ENCODE data around the gene SP3. TPM values are rescaled to one million over a fixed set of nuclear protein-coding genes. Genes with fewer than 3 reads are reported as not detected.

Gene SP3
- total and polyA plus RNA-seq, 2 donors (not counting 1 experiment from before 2014, with no cell fraction given), result 64.1 to 124 TPM

DNA sequence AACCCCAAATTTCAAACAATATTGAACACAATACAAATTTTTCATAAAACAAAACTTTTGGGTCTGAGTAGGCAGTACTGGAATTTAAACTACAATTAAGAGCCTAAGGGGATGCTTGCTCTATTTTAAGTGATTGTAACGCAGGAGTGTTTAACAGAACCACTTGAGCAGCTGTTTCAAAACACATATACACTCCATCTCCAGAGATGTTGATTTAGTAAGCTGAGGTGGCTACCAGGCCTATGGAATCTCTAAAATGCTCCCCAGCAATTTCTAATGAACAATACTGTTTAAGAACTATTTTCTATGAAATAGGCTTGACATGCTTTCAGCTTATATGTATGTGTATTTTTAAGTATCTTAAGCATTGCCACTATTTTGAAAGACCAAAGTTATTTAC lies 58.5 kb downstream of the SP3 start:
- no peak overlapping the region for H3K4me2 ChIP-seq (ENCODE audit: extremely low read depth, insufficient read depth, low read length)
- H3K27me3 ChIP-seq (ENCODE audit: control insufficient read depth, insufficient read depth, low read length), result no peaks in the 10 kb centered on the region
- no peak overlapping the region for H3K27ac ChIP-seq (ENCODE audit: insufficient read depth, low read length)
- no peak overlapping the region for H2AFZ ChIP-seq (ENCODE audit: low read length)
- no peaks in the 10 kb centered on the region for H3K9me3 ChIP-seq (ENCODE audit: control insufficient read depth, insufficient read depth, low read depth, low read length)
- H4K20me1 ChIP-seq (ENCODE audit: control insufficient read depth, extremely low read depth, insufficient read depth, low read length), result no peaks in the 10 kb centered on the region
- no peak overlapping the region for H3K9ac ChIP-seq (ENCODE audit: insufficient read depth, low read length)
- no peaks in the 10 kb centered on the region for H3K79me2 ChIP-seq (ENCODE audit: control insufficient read depth, insufficient read depth, low read length)
- DNase-seq (ENCODE audit: low read depth in 2 of 2), result no peak
- H3K4me3 ChIP-seq (replicated peaks in 1 of 4; ENCODE audit: control extremely low read depth in 1 of 4, insufficient read depth in 1 of 4, low read depth in 3 of 4, low read length in 4 of 4), result no peak overlapping the region
- H3K4me1 ChIP-seq (ENCODE audit: control insufficient read depth, extremely low read depth, insufficient read depth, low read length), result no peaks in the 10 kb centered on the region
- peaks cover 2% of the 10 kb centered on the region for H3K36me3 ChIP-seq (ENCODE audit: control insufficient read depth, insufficient read depth, low read length)
- TF ChIP-seq, protein P1, sequence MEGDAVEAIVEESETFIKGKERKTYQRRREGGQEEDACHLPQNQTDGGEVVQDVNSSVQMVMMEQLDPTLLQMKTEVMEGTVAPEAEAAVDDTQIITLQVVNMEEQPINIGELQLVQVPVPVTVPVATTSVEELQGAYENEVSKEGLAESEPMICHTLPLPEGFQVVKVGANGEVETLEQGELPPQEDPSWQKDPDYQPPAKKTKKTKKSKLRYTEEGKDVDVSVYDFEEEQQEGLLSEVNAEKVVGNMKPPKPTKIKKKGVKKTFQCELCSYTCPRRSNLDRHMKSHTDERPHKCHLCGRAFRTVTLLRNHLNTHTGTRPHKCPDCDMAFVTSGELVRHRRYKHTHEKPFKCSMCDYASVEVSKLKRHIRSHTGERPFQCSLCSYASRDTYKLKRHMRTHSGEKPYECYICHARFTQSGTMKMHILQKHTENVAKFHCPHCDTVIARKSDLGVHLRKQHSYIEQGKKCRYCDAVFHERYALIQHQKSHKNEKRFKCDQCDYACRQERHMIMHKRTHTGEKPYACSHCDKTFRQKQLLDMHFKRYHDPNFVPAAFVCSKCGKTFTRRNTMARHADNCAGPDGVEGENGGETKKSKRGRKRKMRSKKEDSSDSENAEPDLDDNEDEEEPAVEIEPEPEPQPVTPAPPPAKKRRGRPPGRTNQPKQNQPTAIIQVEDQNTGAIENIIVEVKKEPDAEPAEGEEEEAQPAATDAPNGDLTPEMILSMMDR (conservative IDR thresholded peaks at IDR 0.05 in 1 of 2, IDR thresholded peaks at IDR 0.05 in 1 of 2; ENCODE audit: low read depth in 1 of 2, low read length in 2 of 2), result no peak
- no peak for TF ChIP-seq EZH2 (IDR thresholded peaks at IDR 0.05; ENCODE audit: low read length, missing control alignments)

DNA sequence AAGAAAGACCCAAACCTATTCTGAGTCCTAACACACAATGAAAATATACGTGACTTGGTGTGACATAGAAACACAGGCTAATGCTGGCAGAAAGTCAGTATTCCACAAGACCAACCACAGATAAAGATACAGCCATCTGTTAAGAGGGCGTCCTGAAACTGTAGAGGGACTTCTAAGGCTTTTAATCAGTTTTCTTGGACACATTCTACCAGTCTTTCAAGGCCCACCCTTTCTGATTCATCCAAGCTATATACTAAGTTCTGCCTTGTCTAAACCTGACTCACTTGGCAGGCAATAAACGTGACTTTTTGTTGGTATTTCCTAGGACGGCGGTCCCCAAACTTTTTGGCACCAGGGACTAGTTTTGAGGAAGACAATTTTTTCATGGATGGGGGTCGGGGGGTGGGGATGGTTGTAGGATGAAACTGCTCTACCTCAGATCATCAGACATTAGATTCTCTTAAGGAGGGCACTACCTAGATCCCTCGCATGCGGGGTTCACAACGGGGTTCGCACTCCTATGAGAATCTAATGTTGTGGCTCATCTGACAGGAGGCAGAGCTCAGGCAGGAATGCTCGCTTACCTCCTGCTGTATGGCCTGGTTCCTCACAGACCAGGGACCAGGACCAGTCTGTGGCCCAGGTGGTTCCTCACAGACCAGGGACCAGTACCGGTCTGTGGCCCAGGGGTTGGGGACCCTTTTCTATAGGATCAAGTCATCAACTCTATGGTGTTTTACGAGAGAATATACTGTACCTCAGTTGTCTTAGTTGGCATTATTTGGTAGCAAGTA lies 61.4 kb downstream of the SP3 start:
- no peak for TF ChIP-seq EZH2 (IDR thresholded peaks at IDR 0.05; ENCODE audit: low read length, missing control alignments)
- TF ChIP-seq, protein P1 (conservative IDR thresholded peaks at IDR 0.05 in 1 of 2, IDR thresholded peaks at IDR 0.05 in 1 of 2; ENCODE audit: low read depth in 1 of 2, low read length in 2 of 2), result no peak
- no peak overlapping the region for H3K4me2 ChIP-seq (ENCODE audit: extremely low read depth, insufficient read depth, low read length)
- H3K9me3 ChIP-seq (ENCODE audit: control insufficient read depth, insufficient read depth, low read depth, low read length), result no peaks in the 10 kb centered on the region
- peaks cover 2% of the 10 kb centered on the region for H3K36me3 ChIP-seq (ENCODE audit: control insufficient read depth, insufficient read depth, low read length)
- peak; percentile 49 to 67 for DNase-seq (ENCODE audit: low read depth in 2 of 2)
- H3K4me3 ChIP-seq (replicated peaks in 1 of 4; ENCODE audit: control extremely low read depth in 1 of 4, insufficient read depth in 1 of 4, low read depth in 3 of 4, low read length in 4 of 4), result no peak overlapping the region
- H3K27me3 ChIP-seq (ENCODE audit: control insufficient read depth, insufficient read depth, low read length), result no peaks in the 10 kb centered on the region
- no peak overlapping the region for H3K9ac ChIP-seq (ENCODE audit: insufficient read depth, low read length)
- H3K4me1 ChIP-seq (ENCODE audit: control insufficient read depth, extremely low read depth, insufficient read depth, low read length), result no peaks in the 10 kb centered on the region
- H4K20me1 ChIP-seq (ENCODE audit: control insufficient read depth, extremely low read depth, insufficient read depth, low read length), result no peaks in the 10 kb centered on the region
- no peaks in the 10 kb centered on the region for H3K79me2 ChIP-seq (ENCODE audit: control insufficient read depth, insufficient read depth, low read length)
- no peak overlapping the region for H3K27ac ChIP-seq (ENCODE audit: insufficient read depth, low read length)
- no peak overlapping the region for H2AFZ ChIP-seq (ENCODE audit: low read length)

DNA sequence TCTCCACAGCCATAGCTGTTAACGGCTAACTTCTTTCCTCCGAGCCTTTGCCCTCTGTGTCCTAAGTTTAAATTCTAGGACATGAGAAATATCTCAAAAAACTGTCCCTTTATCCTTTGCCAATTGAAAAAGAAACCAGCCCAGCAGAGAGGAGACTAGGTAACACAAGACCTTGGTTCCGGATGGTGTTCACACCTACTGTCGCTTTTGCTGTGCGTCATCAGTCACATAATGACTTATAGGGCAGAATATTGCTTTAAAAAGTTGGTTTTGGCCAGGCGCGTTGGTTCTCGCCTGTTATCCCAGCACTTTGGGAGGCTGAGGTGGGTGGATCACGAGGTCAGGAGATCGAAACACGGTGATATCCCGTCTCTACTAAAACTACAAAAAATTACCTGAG lies 66.2 kb downstream of the SP3 start:
- TF ChIP-seq, protein P1 (conservative IDR thresholded peaks at IDR 0.05 in 1 of 2, IDR thresholded peaks at IDR 0.05 in 1 of 2; ENCODE audit: low read depth in 1 of 2, low read length in 2 of 2), result no peak
- no peak for TF ChIP-seq EZH2 (IDR thresholded peaks at IDR 0.05; ENCODE audit: low read length, missing control alignments)
- no peaks in the 10 kb centered on the region for H3K36me3 ChIP-seq (ENCODE audit: control insufficient read depth, insufficient read depth, low read length)
- no peaks in the 10 kb centered on the region for H3K9me3 ChIP-seq (ENCODE audit: control insufficient read depth, insufficient read depth, low read depth, low read length)
- no peak for DNase-seq (ENCODE audit: low read depth in 2 of 2)
- H3K27me3 ChIP-seq (ENCODE audit: control insufficient read depth, insufficient read depth, low read length), result no peaks in the 10 kb centered on the region
- no peaks in the 10 kb centered on the region for H4K20me1 ChIP-seq (ENCODE audit: control insufficient read depth, extremely low read depth, insufficient read depth, low read length)
- H3K9ac ChIP-seq (ENCODE audit: insufficient read depth, low read length), result no peak overlapping the region
- no peaks in the 10 kb centered on the region for H3K79me2 ChIP-seq (ENCODE audit: control insufficient read depth, insufficient read depth, low read length)
- no peak overlapping the region for H3K27ac ChIP-seq (ENCODE audit: insufficient read depth, low read length)
- no peak overlapping the region for H3K4me2 ChIP-seq (ENCODE audit: extremely low read depth, insufficient read depth, low read length)
- H2AFZ ChIP-seq (ENCODE audit: low read length), result no peak overlapping the region
- H3K4me1 ChIP-seq (ENCODE audit: control insufficient read depth, extremely low read depth, insufficient read depth, low read length), result no peaks in the 10 kb centered on the region
- no peak overlapping the region for H3K4me3 ChIP-seq (replicated peaks in 1 of 4; ENCODE audit: control extremely low read depth in 1 of 4, insufficient read depth in 1 of 4, low read depth in 3 of 4, low read length in 4 of 4)

Measured in fibroblast of lung (primary cell).